Body of pancreas (tissue), 4 donors: Measurements from ENCODE around the gene NDUFAF5. TPM values are rescaled to one million over a fixed set of nuclear protein-coding genes. Genes with fewer than 3 reads are reported as not detected.

Experiments used
- ATAC-seq: fragments of 150-250 bp; one replicate; pipeline ENCODE4 v1.9.1; 2016
- DNase-seq, 4 donors: peaks; one replicate each; pipeline ENCODE4 v3.0.0-alpha.2; 2019
- H3K27ac ChIP-seq, 4 donors: fragments of 200-600 bp; sonication (generic); 1 replicate in 3 of 4; 2 replicates in 1 of 4; pipeline versions ENCODE4 v1.5.1 to v1.6.1; 2016 to 2019; ENCODE audit warnings: mild to moderate bottlenecking in 1 of 4, mixed read lengths in 1 of 4, moderate library complexity in 1 of 4
- H3K27me3 ChIP-seq, 2 donors: fragments of 200-600 bp; sonication (generic); one replicate each; pipeline ENCODE4 v1.6.0; 2016; ENCODE audit warnings: mild to moderate bottlenecking in 1 of 2
- H3K36me3 ChIP-seq, 2 donors: fragments of 200-600 bp; sonication (generic); replicated peaks in 1 of 2; 2 replicates each; pipeline ENCODE4 v1.5.1; 2016; ENCODE audit warnings: low read depth in 2 of 2; ENCODE audit not compliant: insufficient read depth in 1 of 2
- H3K4me1 ChIP-seq: fragments of 200-600 bp; sonication (generic); one replicate; pipeline ENCODE4 v1.6.0; 2016
- H3K4me3 ChIP-seq, 2 donors: fragments of 200-600 bp; sonication (generic); 1 replicate in 1 of 2; 2 replicates in 1 of 2; pipeline ENCODE4 v1.5.1; 2016 to 2019
- H3K9me3 ChIP-seq, 3 donors: fragments of 200-600 bp; sonication (generic); 1 replicate in 2 of 3; 2 replicates in 1 of 3; pipeline ENCODE4 v1.5.1; 2016
- POLR2A ChIP-seq, 3 donors: fragments of 450-650 bp; IDR thresholded peaks; one replicate each; pipeline ENCODE4 v1.6.1; 2016; ENCODE audit warnings: antibody characterized with exemption in 3 of 3, mild to moderate bottlenecking in 2 of 3
- WGBS, 2 donors: methylation state at CpG; one replicate each; pipeline ENCODE4 v1.1.5; 2017; 5-methylcytosine and 5-hydroxymethylcytosine counted together
- intact Hi-C: fragments of 100-400 bp; cut with DNase I; formaldehyde crosslinking; loops from one replicate; pipeline ENCODE4 v1.15.1; 2023
- total RNA-seq, 2 donors: library from RNA; depleted of rRNA; stranded (reverse); fragments of >200 nt; gene quantifications; one replicate each; pipeline ENCODE4 v1.1.0, GENCODE V29; 2016
- TF ChIP-seq, protein P1 (sequence below), 7 experiments: fragments of 450-650 bp in 4 of 7; fragments of 200-600 bp in 3 of 7; sonication (generic) in 3 of 7; IDR thresholded peaks; one replicate each; pipeline ENCODE4 v1.5.1; 2016 to 2019; ENCODE audit warnings: antibody characterized with exemption in 7 of 7

NDUFAF5 gene
- total RNA-seq, 2 donors from 2014 or later: 4.4 to 6.3 TPM

DNA sequence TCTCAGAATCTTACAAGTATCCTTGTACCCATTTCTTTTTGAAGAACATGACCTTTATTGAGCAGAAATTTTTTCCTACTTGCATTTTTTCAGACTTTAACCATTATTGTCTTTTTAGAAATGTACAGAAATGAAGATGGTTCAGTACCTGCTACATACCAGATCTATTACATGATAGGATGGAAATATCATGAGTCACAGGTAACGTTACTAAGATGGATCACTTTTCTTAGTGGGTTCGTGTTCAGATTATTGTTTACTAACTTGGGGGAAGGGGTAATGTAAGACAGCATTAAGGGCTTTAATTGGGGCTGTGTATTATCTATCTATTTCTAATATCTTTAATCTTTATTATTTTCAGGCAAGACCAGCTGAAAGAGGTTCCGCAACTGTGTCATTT is 31.9 kb downstream of the NDUFAF5 start:
- H3K27ac ChIP-seq: no peak overlapping the region
- peaks cover 0 to 22% of the 10 kb centered on the region in 2 donors for H3K36me3 ChIP-seq
- DNase-seq (no peak), ATAC-seq (no peak)
- WGBS, 2 donors: 67 to 71% methylated on average over 3 of the region's 3 CpGs
- no peaks in the 10 kb centered on the region for H3K9me3 ChIP-seq
- TF ChIP-seq POLR2A (IDR thresholded peaks at IDR 0.05): no peak
- TF ChIP-seq, protein P1, sequence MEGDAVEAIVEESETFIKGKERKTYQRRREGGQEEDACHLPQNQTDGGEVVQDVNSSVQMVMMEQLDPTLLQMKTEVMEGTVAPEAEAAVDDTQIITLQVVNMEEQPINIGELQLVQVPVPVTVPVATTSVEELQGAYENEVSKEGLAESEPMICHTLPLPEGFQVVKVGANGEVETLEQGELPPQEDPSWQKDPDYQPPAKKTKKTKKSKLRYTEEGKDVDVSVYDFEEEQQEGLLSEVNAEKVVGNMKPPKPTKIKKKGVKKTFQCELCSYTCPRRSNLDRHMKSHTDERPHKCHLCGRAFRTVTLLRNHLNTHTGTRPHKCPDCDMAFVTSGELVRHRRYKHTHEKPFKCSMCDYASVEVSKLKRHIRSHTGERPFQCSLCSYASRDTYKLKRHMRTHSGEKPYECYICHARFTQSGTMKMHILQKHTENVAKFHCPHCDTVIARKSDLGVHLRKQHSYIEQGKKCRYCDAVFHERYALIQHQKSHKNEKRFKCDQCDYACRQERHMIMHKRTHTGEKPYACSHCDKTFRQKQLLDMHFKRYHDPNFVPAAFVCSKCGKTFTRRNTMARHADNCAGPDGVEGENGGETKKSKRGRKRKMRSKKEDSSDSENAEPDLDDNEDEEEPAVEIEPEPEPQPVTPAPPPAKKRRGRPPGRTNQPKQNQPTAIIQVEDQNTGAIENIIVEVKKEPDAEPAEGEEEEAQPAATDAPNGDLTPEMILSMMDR (IDR thresholded peaks at IDR 0.05): no peak
- intact Hi-C loops: no loop called here
- no peaks in the 10 kb centered on the region for H3K27me3 ChIP-seq
- H3K4me3 ChIP-seq: no peak overlapping the region
- peaks cover 9% of the 10 kb centered on the region for H3K4me1 ChIP-seq

DNA sequence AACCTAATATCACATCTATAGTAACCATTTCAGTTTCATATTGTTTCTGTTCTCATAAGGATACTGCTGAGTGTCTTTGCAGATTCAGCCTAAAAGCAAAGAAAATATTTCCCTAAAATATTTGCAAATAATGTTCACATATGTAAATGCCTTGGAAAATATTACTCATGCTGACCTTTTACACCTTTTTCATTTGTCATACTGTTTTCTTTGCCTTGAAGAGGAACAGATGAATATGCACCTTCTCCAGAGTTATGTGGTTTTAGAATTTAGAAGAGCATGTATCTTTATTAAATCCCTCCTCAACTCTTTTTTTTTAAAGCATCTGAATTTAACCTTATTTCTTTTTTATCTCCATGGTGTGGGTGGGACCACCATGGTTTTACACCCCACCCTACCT is 32.5 kb downstream of the NDUFAF5 start:
- ATAC-seq (no peak), DNase-seq (no peak)
- Histone ChIP-seq H3K27ac (no peak overlapping the region), H3K36me3 (peaks cover 0 to 18% of the 10 kb centered on the region in 2 donors), H3K27me3 (no peaks in the 10 kb centered on the region), H3K4me1 (peaks cover 9% of the 10 kb centered on the region), H3K9me3 (no peaks in the 10 kb centered on the region), H3K4me3 (no peak overlapping the region)
- TF ChIP-seq, protein P1 (IDR thresholded peaks at IDR 0.05): no peak
- TF ChIP-seq POLR2A (IDR thresholded peaks at IDR 0.05): no peak
- intact Hi-C loops: no loop called here

DNA sequence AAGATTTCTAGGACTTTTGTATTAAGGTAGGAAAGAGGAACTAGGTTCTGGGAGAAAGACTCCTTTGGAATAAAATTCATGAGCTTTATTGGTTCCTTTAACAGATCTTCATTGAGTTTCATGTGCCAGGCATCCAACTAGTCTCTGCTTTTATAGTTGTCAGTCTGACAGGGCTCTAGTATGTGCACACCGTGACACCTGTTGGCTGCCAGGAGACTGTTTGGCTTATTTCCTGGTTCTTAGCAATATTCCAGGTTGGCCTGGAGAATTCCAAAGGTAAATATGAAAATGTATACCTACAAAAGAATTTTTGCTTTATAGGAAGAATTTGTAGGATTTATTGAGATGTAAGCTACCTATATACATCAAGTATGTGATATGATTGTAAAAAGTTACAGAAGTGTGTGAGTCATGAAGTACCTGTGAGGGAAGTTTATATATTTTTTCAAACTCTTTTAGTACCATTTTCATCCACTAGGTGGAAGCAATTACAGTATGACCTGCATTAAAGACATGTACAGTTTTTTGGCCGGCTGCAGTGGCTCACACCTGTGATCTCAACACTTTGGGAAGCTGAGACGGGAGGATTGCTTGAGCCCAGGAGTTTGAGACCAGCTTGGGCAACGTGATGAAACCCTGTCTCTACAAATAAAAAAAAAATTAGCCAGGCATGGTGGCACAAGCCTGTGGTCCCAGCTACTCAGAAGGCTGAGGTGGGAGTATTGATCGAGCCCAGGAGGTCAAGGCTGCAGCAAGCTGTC is 35.2 kb downstream of the NDUFAF5 start:
- Histone ChIP-seq H3K27me3 (no peaks in the 10 kb centered on the region), H3K36me3 (peaks cover 0 to 15% of the 10 kb centered on the region in 2 donors), H3K27ac (peak overlapping the region in 3 of 4 donors; percentile 4 to 54 (median 26)), H3K9me3 (no peaks in the 10 kb centered on the region), H3K4me3 (no peak overlapping the region), H3K4me1 (peaks cover 9% of the 10 kb centered on the region)
- peak; percentile 91 for ATAC-seq
- intact Hi-C loops: no loop called here
- no peak for TF ChIP-seq POLR2A (IDR thresholded peaks at IDR 0.05)
- TF ChIP-seq, protein P1 (IDR thresholded peaks at IDR 0.05): peak; percentile 58 to 83 (median 77)
- WGBS, 2 donors: 19 to 21% methylated on average over 5 of the region's 5 CpGs
- peak; percentile 59 to 80 (median 70) for DNase-seq

DNA sequence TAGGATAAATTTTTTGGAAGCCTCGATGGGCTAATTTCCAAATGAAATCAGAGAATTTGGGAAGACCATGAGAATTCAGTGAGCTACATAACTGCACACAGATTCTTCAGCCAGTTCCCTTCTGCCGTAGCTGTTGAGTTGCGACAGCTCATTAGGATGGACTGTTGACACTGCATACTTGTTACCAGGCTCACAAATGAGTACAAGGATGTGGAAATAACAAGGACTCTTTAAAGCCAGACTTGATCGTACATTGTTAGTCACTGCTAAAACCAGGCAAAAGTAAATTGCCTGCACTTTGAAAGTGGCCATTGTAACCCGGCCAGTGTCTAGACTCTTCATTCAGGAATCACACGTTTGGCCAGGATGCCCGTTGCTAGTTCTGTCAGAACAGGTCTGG is 37.0 kb downstream of the NDUFAF5 start:
- Histone ChIP-seq H3K4me3 (no peak overlapping the region), H3K9me3 (no peaks in the 10 kb centered on the region), H3K27me3 (no peaks in the 10 kb centered on the region), H3K4me1 (peaks cover 9% of the 10 kb centered on the region), H3K36me3 (peaks cover 0 to 4% of the 10 kb centered on the region in 2 donors), H3K27ac (no peak overlapping the region)
- WGBS, 2 donors: 80 to 81% methylated on average over 7 of the region's 7 CpGs
- intact Hi-C loops: no loop called here
- DNase-seq (peak in 1 of 4 donors; percentile 9), ATAC-seq (no peak)
- no peak for TF ChIP-seq POLR2A (IDR thresholded peaks at IDR 0.05)
- TF ChIP-seq, protein P1 (IDR thresholded peaks at IDR 0.05): no peak

DNA sequence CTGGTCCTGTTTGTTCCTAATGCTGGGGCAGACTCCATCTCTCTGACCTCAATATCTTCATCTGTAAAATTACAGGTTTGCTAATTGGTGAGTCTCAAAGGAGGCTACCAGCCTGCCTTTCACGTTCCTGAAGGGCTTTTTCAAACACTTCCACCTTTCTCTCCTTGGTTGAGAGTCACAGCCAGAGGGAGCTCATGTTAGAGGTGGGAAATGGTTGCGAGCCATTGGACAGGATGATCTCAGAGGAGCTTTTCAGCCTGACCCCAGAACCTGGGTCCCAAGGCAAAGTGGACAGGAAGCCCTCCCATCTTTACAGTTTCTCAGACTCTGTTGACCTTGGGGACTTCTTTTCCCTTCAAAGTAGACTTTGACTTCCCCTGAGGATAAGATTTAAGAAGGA is 37.6 kb downstream of the NDUFAF5 start:
- DNase-seq (no peak), ATAC-seq (no peak)
- 47 to 49% methylated on average over 2 of the region's 2 CpGs for WGBS, 2 donors
- Histone ChIP-seq H3K9me3 (no peaks in the 10 kb centered on the region), H3K4me3 (no peak overlapping the region), H3K36me3 (peaks cover 0 to 4% of the 10 kb centered on the region in 2 donors), H3K27me3 (no peaks in the 10 kb centered on the region), H3K27ac (no peak overlapping the region), H3K4me1 (peaks cover 9% of the 10 kb centered on the region)
- intact Hi-C loops: no loop called here
- TF ChIP-seq, protein P1 (IDR thresholded peaks at IDR 0.05): no peak
- no peak for TF ChIP-seq POLR2A (IDR thresholded peaks at IDR 0.05)
